H1 (cell line): ENCODE data around the gene ENPP7. TPM values are rescaled to one million over a fixed set of nuclear protein-coding genes. Genes with fewer than 3 reads are reported as not detected.

Experiments used
- ATF3 ChIP-seq: IDR thresholded peaks from 2 replicates; pipeline ENCODE4 v1.6.1; 2011; ENCODE audit warnings: low read depth, mild to moderate bottlenecking, low read length; ENCODE audit not compliant: insufficient read depth
- CTCF ChIP-seq, 3 experiments: IDR thresholded peaks; 1 replicate in 2 of 3; 2 replicates in 1 of 3; pipeline versions ENCODE4 v1.5.1 to v1.6.1; 2011; ENCODE audit warnings: low read length in 3 of 3, mild to moderate bottlenecking in 3 of 3, inconsistent platforms in 2 of 3, low read depth in 1 of 3, moderate library complexity in 1 of 3; ENCODE audit not compliant: insufficient read depth in 1 of 3; ENCODE audit errors: control extremely low read depth in 1 of 3
- E2F6 ChIP-seq: IDR thresholded peaks from 2 replicates; pipeline ENCODE4 v1.6.1; 2012; ENCODE audit warnings: inconsistent platforms
- HDAC2 ChIP-seq, 2 experiments: fragments of 300-600 bp in 1 of 2; sonication (generic) in 1 of 2; IDR thresholded peaks; 2 replicates each; pipeline ENCODE4 v1.6.1; 2011 to 2012; ENCODE audit warnings: low read depth in 2 of 2, low read length in 2 of 2, mild to moderate bottlenecking in 2 of 2, moderate library complexity in 2 of 2, borderline replicate concordance in 1 of 2, inconsistent platforms in 1 of 2
- KDM1A ChIP-seq: fragments of 200-600, 300-600 bp; sonication (generic); IDR thresholded peaks from 2 replicates; pipeline ENCODE4 v1.7.1; 2016; ENCODE audit warnings: mild to moderate bottlenecking, low read length, borderline replicate concordance
- TEAD4 ChIP-seq: IDR thresholded peaks from 2 replicates; pipeline ENCODE4 v1.6.1; 2012; ENCODE audit warnings: low read depth, low read length, inconsistent platforms, mixed read lengths
- polyA plus RNA-seq, 7 experiments: library from polyadenylated mRNA; depleted of rRNA in 3 of 7; stranded (reverse) in 5 of 7; unstranded in 2 of 7; fragments of >200 nt in 5 of 7; fragments of 200-250 nt in 2 of 7; gene quantifications; 1 replicate in 5 of 7; 2 replicates in 1 of 7; 4 replicates in 1 of 7; pipeline versions ENCODE4 v1.2.1 to v1.2.3, GENCODE V29; 2011 to 2013; ENCODE audit warnings: missing spikeins in 2 of 7, mixed read lengths in 2 of 7
- total RNA-seq: library from RNA; stranded (reverse); fragmentation: NEBNext Ultra II Directional; extraction: Animal tissue kit (Norgen Biotek cat#: 25700); gene quantifications from 2 replicates; pipeline ENCODE4 v1.2.1, GENCODE V29; 2021
- TF ChIP-seq, protein P1 (sequence below): IDR thresholded peaks from 2 replicates; pipeline ENCODE4 v1.6.1; 2012; ENCODE audit warnings: inconsistent platforms

ENPP7 gene
- total and polyA plus RNA-seq, 2 of the 8 experiments (the other 6 are each of a cell fraction or from before 2014, with no cell fraction given), result not detected

DNA sequence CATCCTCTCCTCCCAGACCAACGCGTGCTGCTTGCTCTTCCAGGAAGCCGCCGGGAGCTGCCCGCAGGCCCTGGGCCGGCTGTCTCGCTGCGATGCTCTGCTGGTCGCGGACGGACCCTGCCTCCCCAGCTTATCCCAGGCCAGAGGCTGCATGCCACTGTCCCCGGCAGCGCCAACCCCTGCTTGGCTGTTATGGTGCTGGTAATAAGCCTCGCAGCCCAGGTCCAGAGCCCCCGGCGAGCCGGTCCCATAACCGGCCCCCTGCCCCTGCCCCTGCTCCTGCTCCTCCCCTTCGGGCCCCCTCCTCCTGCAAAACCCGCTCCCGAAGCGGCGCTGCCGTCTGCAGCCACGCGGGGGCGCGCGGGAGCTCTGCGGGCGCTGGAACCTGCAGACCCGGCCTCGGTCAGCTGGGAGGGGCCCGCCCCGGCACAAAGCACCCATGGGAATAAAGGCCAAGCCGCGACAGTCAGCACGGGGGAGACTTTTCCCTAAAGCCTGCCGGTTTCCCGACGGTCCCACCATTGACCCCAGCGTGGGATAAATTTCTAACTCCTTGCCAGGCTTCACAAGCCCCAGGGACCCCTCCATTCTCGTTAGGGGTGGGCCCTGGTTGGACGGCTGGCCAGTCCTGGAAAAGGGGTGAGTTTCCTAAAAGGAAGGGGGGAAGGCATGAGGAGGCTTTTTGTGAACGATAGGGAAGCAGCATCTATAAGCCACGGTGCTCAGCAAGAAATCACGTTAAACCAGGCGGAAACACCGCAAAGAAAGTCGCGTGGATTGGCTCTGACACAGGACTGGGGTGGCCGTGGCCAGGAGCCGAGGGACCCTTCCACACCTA lies 11.2 kb downstream of the ENPP7 start (continued):
- TF ChIP-seq HDAC2 (IDR thresholded peaks at IDR 0.05; ENCODE audit: borderline replicate concordance in 1 of 2, low read depth in 2 of 2, low read length in 2 of 2) (no peak), E2F6 (peak; percentile 42), TEAD4 (no peak), CTCF (IDR thresholded peaks at IDR 0.05; ENCODE audit: control extremely low read depth in 1 of 3, insufficient read depth in 1 of 3, low read depth in 1 of 3, low read length in 3 of 3) (peak; percentile 84 to 94 (median 92)), KDM1A (no peak; the same call in 1 of the 2 replicates), ATF3 (no peak)
- TF ChIP-seq, protein P1, sequence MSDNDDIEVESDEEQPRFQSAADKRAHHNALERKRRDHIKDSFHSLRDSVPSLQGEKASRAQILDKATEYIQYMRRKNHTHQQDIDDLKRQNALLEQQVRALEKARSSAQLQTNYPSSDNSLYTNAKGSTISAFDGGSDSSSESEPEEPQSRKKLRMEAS, result peak; percentile 66; the same call in 1 of the 2 replicates
